ENCODE measurements around the gene UTP15.
A peak's percentile ranks its signal among the peaks of the same experiment; 100 is the strongest.

GRCh38 chr5:73532195-73532594 is 33.3 kb upstream of the UTP15 start:
- TF ChIP-seq HMGA2 (CRISPR knock-in tag; IDR thresholded peaks at IDR 0.05) (no peak), TP53 (CRISPR knock-in tag; IDR thresholded peaks at IDR 0.05) (no peak), E2F1 (CRISPR knock-in tag; IDR thresholded peaks at IDR 0.05) (no peak), ZNF121 (CRISPR knock-in tag; IDR thresholded peaks at IDR 0.05) (0 out of 2 replicates have a peak, but pooled peaks have one; percentile 31), CTCF (IDR thresholded peaks at IDR 0.05) (no peak), FOXP1 (CRISPR knock-in tag; IDR thresholded peaks at IDR 0.05; ENCODE audit: borderline replicate concordance) (no peak)
